ENCODE measurements around the gene SLC29A3.

SLC29A3 gene

DNA sequence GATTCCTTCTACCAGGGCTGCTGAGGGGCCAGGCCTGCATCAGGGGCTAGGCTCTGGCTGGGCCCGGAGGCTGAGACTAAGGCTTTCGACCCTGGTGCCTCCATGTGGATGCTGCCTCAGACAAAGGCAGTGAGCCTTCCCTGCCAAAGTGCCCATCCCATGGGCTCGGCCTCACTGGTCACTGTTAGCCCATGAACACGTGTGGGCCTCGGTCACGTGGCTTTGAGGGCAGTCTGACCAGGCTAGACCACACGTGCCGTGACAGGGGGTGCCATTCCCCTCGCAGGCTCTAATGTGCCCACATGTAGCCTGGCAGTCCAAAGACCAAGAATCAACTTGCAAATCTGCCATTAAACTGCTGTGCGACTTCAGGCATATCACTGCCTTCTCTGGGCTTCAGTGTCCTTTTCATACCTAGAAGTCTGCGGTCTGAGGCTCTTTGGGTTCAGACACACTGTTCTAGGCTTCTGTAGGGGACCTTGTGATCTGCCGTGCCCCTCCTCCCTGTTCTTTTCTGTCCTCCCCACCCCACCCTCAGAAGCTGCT is 17.6 kb upstream of the SLC29A3 start:
- no peak for DNase-seq

DNA sequence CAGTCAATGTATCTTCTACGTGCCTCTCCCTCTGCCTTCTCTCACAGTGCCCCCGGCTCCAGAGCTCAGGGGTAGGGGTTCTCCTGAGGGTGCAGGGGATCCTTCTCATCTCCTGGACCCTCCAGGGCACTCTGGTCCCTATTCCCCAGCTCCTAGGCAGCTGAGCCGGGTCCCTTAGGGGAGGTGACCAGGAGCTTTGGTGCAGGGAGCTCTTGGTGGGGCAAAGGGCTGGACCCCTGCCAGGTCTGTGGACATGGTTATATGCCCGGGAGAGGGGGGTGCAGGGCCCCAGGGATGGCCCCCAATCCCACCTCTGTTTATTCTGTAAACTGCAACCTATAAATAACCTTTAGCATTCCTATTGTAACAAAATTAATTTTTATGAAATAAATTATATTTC is 16.6 kb upstream of the SLC29A3 start:
- DNase-seq, result no peak

DNA sequence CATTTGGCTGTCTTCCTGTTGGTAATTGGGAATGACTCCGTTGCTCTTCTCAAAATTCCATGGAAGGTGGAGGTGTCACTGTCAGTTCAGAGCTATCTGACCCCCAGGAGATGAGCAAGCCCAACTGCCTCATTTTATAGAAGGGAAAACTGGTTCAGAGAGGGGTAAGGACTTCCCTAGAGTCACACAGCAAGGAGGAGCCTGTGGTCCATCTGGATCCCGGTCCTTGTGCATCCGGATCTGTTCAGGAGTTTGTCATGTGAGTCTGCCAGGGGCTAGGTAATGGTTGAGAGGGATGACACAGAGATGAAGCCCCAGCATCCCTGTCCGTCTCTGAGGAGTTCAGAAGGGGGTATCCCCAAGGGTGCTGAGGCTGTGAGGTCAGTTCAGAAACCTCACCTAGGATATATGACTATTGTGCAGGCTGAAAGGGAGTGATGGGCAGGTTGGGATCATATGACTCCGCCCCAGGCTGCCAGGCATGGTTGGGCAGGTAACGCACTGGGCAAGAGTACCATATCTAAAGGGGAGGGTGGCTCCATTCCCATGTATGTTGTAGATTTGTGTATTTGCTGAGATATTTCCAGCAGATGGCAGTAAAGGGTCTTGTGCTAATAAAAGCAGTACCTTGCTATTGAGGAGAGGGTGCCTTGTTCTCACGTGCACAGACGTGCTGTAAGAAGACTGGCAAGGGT is 16.0 kb upstream of the SLC29A3 start:
- no peak for DNase-seq

DNA sequence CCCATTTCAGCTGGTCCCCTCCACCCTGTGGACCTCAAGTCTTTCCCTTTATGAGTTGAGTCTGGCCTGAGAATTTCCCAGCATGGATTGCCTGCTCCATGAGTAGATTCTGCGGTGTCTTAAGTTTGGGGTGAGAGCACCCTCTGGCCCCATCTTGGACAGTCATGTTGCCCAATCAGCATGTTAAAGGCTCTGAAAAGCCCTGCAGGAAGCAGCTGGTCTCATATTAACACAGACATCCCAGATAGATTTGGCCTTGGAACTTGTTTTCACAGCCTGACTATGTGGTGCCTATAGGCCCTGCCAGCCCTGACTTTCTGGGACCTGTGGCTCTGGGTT is 15.5 kb upstream of the SLC29A3 start:
- no peak for DNase-seq

DNA sequence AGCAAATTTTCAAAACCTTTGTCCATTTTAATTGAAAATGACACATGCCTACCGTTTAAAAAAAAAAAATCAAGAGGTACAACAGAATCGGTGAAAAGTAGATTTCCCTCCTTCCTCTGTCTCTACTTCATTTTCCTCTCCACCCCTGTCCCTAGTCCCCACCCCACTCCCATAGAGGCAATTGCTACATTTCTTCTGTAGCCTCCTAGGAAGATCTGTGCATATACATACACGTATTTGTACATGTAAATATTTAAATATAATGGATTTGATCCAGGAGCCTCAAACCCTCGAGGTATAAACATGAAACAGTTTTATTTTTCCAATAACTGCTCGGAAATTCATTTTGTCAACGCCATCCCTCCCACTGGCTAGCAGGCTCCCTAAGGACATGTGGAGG is 14.1 kb upstream of the SLC29A3 start:
- no peak for DNase-seq

DNA sequence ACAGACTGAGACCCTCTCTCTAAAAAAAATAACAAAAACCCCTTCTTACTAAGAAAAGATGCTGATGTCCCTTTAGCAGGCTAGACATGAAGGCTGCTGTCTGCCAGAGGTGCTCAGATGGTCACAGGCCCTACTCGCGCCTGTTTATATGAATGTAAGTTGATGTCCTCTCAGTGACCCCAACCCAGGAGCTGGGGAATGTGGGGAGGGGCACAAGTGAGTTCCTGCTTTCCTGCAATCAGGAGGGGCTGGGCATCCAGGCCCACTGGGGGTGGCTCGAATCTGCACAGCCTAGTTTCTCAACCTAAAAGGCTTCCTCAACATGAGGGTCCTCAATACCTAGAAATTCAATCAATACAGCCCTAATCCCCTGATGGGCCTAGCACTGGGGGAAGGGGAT is 12.1 kb upstream of the SLC29A3 start:
- no peak for DNase-seq

DNA sequence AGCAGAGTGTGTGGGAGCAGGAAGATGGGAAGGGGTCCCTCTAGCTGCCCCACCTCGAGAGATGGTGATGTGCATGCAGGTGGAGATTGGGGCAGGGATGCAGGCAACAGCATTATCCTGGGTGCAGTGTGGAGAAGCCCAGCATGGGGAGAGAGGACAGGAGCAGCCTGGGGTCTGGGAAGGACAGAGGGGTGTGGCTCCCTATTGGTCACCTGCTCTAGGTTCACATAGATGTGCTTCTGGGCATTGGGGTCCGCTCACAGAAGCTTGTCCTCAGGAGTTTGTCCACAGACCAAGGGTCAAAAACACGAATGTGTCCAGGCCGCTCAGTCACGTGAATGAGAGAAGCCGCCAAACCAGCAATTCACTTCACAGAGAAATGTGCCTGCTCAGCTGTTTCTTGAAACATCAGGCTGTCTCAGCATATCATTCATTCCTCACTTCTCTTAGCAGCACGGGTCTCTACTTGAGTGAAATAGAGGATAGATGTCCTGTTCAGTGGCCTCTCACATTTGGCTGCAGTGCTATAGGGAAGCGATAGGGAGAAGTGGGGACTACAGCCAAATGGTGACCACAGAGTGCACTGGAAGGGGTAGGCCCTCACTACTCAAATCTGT is 11.5 kb upstream of the SLC29A3 start:
- no peak for DNase-seq

DNA sequence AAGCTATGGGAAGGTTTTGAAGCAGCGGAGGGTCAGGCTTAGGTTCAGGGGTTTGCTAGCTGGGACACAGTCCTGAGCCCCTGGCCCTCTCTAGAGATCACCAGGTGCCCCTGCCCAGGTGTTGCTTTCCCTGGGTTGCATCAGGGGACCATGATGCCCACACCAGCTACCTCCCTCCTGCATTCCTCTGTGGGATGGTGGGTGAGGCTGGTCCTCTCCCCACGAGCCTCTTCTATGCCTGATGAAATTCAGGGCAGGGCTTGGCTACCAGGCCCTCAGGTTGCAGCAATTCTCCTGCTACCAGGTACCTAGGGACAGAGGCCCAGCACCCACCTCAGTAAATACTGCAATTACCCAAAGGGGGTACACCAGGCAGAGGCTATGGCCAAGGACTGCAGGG is 10.8 kb upstream of the SLC29A3 start:
- DNase-seq, result no peak

DNA sequence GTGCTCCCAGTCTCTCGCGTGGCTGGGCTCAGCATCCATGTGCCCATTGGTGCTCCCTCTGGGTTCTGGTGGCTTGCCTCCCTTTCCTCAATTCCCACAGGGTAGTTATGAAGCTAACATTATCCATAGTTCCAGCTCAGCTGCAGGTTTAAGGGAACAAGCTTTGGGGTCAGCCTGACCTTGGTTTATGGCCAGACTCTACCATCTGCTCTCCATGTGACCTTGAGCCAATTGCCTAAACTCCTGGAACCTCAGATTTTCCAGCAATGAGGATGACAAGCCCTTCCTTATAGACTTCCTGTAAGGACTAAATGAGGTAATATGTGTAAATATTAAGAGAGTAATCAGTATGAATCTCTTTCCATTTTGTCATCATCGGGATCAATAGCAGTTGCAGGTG is 10.1 kb upstream of the SLC29A3 start:
- DNase-seq, result no peak

DNA sequence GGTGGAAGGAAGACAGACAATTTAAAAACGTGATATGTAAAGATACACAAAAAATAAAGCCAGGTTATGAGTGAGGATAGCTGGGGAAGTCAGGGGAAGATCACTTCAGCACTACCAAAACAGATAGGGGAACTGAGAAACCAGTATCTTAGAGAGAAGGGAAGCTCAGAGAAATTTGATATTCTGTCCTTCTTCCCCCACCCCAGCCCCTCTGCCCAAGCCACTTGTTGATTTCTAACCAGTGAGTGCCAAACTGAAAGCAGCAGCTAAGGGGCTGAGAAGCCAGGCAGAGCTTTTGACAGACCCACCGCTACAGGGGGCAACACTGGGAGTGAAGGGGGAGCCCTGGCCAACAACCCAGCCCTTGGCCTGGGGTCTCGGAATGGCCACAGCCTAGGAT is 9.1 kb upstream of the SLC29A3 start:
- DNase-seq, result no peak

DNA sequence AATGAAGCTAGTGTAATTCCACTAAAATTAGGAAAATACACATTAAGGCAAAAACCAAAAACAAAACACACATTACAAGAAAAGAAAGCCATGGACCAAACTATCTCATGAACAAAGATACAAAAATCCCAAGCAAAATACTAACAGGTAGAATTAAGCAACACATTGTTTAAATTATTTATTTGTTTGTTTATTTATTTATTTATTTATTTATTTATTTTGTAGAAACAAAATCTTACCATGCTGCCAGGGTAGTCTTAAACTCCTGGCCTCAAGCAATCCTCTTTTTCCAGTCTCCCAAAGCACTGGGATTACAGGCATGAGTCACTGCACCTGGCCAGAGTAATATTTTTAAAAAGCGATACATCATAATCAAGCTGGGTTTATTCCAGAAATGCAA is 6.8 kb upstream of the SLC29A3 start:
- no peak for DNase-seq

DNA sequence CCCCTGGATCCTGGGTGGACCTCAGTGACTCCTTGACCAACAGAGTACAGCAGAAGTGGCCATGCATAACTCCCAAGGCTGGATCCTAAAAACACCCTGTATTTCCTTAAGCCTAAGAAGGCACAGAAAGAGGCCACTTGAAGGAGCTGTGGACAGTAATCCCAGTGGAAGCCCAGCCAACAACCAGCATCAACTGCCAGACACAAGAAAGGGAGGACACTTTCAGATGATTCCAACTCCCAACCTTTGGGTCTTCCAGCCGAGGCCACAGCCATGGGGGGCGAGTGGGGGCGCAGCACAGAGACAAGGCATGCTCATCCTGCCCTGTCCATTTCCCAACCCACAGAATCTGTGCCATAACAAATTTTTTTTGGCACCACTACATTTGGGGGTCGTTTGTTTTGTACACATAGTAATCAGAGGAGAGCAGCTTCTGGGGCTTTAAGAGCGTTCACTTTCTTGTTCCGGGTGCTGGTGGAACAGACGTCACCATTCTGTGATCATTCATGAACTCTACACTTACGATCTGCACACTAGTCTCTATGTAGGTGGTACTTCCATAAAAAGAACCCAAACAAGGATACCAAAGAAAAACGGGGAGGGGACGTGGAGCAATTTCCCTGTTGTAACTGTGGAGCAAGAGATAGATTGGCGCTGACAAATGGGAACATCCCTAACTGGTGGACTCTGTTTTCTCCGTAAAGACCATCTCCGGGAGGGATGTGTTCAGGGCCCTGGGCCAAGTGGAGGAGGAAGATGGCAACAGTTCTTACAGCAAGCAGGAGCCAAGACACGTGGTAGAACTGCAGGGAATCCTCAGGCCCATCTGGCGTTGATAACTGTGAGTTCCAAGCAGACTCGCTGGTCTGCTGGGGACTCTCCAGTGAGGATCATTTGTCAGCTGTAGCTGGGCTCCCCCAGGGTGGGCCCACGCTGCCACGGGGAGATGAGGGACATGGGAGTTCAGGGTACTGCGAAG is 6.0 kb upstream of the SLC29A3 start:
- DNase-seq, result no peak

DNA sequence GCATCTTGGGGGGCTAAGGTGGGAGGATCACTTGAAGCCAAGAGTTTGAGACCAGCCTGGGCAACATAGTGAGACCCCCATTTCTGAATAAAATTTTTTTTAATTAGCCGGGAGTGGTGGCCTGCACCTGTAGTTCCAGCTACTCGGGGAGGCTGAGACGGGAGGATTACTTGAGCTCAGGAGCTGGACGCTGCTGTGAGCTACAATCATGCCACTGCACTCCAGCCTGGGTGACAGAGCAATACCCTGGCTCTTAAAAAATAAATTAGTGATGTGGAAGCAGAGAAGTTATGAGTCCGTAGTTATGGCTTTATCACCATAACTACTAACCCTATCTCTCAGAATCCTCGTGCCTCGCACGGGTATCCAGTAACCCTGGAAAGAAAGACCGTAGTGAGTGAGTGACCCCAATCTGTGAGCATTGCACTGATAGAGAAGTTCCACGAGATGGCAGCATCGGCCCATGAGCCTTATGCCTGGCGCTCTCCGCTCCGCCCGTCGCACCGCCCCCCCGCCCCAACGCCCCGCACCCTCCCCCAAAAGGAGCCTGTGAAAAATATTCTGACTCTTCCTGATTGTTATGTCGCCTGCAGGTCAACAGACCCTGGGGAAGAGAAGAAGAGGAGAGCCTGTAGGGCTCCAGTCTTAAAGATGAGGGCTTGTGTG is 4.9 kb upstream of the SLC29A3 start:
- DNase-seq, result peak; percentile 53

DNA sequence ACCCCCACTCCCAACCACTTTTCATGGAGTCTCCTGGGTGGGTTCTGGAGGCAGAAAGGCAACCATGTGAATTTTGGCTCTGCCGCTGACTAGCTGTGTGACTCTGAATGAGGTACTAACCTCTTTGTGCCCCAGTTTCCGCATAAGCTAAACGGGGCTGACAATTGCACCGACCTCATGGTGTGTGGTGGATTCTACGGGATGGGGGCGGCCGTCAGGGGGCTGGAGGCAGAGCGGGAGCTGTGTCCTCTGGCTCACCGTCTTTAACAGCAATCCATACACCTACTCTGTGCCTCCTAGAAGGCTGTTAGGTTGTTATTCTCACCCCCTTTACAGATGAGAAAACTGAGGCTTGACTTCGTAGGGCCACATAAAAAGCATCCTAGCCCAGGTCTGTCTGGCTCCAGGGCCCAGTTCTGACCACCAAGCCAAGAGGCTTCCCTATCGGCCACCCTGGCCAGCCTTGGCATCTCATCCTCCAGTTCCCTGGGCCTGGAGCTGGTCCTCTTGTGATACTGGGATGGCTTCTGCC is 4.3 kb upstream of the SLC29A3 start:
- no peak for DNase-seq

DNA sequence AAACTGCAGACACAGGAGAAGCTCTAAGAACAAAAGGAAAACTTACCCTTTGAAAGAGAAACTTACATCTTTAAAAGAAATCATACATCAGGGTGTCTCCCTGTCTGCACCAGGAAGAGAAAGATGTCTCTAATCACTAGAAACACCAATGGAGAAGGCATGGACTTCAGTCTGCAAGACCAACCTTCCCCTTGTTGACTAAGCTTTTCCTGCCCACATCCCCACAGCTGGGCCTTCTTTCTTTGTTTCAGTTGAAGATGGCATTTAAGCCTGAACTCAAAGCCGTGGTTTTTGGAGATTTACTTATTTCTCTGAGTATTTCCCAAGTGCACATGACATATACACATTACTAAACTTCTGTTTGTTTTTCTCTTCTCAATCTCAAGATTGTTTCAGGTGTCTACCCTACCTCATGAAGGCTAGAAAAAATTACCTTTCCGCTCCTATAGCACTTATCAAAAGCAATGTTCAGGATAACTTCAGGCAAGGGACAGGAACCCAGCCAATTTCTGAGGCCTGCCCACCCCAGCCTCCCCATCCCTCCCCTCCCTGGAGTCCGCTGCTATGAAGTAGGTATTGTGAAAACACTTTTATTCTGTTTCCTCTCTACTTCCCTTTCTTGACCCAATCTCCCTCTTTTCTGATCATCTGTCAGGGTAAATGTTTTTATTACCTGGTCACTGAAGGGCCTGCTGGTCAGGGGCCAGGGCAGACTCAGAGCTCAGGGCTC is 2.8 kb upstream of the SLC29A3 start:
- no peak for DNase-seq

DNA sequence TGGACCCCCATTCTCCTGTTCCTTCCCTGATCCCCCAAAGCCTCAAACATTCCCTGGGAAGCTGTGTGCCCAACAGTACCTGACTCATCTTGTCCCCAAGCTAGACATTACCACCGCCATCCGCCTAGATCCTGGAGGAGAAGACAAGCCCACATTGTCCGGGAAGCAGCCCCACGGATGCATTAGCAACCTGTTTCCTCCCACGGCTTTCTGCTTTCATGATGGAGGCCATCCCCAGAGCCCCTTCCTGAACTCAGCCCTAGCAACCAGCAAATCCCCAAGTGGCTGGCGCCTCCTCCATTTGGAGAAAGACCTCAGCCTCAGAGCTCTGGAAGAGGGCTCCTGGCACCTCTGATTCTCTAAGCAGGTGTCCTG is 2.3 kb upstream of the SLC29A3 start:
- DNase-seq, result no peak

DNA sequence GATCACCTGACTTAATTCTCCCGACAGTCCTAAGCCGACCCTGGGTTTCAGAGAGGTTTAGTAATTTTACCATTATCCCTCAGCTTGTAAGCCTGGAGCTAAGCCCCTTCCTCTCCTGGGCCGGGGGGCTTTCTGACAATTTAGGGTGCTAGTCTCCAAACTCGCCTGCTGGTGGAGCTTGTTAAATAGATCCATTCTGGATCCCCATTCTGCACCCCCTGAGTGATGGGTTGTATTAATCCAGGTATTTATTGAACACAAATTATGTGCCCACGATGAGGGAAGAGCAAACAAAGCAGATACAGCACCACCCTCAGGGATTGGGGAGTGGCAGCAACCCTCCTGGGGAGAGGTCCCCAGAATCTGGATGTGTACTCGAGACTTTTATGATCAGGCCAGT is 1.3 kb upstream of the SLC29A3 start:
- DNase-seq, result no peak

DNA sequence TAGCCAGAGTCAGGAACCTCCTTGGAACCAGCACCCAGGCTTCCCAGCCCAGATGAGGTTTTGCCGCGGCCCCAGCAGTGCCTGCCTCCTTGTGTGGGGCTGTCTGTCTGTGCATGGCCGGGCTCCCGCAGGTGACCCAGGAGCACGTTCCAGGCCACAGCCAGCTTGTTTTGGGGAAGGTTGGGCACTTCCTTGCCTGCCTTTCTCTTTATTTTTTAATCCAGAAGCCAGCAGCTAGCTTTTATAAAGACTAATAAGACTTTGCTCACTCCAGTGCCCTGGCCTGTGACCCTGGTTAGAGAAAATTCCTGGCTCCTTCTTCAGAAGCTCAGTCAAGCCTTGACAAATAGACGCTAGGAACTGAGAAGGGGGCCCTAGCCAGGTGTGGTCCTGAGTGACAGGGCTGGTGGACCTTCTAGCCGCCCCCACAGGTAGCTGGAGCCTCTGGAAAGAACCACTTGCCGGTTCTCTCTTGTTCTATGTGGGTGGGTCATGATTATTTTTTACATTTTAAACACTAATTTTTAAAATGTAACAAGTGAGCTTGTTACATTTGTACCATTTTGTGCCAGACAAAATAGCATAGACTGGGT is 837 bp downstream of the SLC29A3 start:
- no peak for DNase-seq

DNA sequence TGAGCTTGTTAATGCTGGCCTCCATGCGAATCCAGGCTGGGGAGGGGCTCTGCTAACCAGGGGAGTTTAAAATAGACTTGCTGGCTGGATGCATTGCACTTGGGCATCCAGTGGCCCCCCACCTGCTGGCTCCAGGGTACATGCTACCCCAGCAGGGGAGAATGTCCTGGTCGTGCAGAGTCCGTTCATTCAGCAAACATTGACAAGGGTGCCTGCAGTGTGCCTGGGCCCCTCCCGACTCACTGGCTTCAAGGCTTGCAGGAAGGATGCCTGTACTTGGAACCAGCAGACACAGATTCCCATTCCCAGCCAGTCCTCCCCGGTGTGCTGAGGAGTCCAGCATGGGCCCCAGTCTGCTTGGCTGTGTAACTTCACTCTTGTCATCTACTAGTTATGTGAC is 1.5 kb downstream of the SLC29A3 start:
- DNase-seq, result no peak

DNA sequence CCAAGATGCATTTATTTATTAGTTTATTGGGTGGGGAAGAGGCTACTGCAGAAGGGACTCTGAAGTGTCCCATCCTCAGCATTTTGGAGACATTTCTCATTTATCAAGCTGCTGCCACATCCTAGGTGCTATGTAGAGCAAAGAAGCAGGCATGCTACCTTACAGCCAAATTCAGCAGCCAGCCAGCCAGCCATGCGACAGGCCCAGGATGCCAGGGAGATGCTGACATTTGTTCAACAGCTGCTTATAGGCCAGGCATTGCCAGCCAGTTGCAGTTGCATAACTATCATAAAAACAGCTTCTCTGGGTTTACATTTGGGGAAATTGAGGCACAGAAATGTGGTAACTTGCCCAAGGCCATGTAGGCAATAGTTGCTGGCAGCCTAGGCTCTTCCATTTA is 2.3 kb downstream of the SLC29A3 start:
- no peak for DNase-seq

DNA sequence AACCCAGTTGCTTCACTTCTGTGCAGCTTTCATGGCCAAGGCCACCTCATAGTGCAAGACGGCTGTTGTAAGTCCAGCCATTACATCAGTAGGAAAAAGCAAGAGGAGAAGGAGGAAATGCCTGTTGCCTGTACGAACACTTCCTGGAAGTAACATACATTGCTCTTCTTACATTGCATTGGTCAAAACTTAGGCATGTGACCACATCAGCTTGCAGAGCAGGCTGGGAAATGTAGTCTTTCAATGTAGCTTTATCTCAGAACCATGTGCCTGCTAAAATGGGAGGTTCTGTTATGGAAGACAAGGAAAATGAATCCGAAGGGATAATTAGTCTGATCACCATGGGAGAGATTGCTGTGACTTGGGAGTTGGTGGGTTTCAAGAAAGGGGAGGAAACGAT is 4.3 kb downstream of the SLC29A3 start:
- no peak for DNase-seq

DNA sequence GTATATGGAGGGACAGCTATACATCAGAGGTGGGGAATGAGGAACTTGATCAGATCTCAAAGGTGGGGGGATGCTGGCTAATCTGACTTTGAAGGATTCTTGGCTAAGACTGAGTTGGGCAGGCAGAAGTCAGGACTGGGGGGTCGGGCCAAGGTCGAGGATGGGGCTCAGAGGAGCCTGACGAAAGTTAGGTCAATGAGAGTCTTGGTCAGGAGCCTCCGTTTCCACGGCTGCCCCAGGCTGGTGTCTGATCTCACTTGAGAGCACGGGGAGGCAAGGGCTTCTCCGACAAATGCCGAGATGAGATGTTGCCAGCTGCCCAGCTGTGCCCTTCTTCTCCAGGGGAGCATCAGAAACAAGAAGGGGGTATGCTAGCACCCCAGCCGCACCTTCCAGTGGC is 5.7 kb downstream of the SLC29A3 start:
- no peak for DNase-seq
